WTC11 (cell line): ENCODE results near the gene YPEL4.

ENCODE experiments used
- CREM ChIP-seq: sonication (generic); formaldehyde crosslinking; IDR thresholded peaks from 2 replicates; pipeline ENCODE4 v1.8.1; 2022; ENCODE audit warnings: mild to moderate bottlenecking, missing genetic modification reagents, moderate library complexity
- CTCF ChIP-seq: fragments of 200-600 bp; IDR thresholded peaks from 2 replicates; pipeline ENCODE4 v1.8.0; 2022; ENCODE audit warnings: antibody characterized with exemption
- E2F1 ChIP-seq: sonication (generic); formaldehyde crosslinking; IDR thresholded peaks from 2 replicates; pipeline ENCODE4 v1.8.0; 2022; ENCODE audit warnings: mild to moderate bottlenecking, missing genetic modification reagents
- ESRRA ChIP-seq: sonication (generic); formaldehyde crosslinking; IDR thresholded peaks from 2 replicates; pipeline ENCODE4 v1.8.1; 2022; ENCODE audit warnings: mild to moderate bottlenecking, missing genetic modification reagents, borderline replicate concordance
- PREB ChIP-seq: sonication (generic); formaldehyde crosslinking; IDR thresholded peaks from 2 replicates; pipeline ENCODE4 v1.8.1; 2022; ENCODE audit warnings: mild to moderate bottlenecking, missing genetic modification reagents, moderate library complexity, borderline replicate concordance
- SMAD3 ChIP-seq: sonication (generic); formaldehyde crosslinking; IDR thresholded peaks from 2 replicates; pipeline ENCODE4 v1.8.0; 2022; ENCODE audit warnings: missing genetic modification reagents, mild to moderate bottlenecking, borderline replicate concordance

GRCh38 chr11:57668434-57668782 lies 18.7 kb upstream of the YPEL4 start:
- TF ChIP-seq SMAD3 (CRISPR knock-in tag) (no peak), E2F1 (no peak), CREM (CRISPR knock-in tag) (no peak), CTCF (no peak), ESRRA (CRISPR knock-in tag) (no peak), PREB (no peak)
